ENCODE results near the gene BCL2L2. TPM values are rescaled to one million over a fixed set of nuclear protein-coding genes. Genes with fewer than 3 reads are reported as not detected.
"Not testable (repeated sequence)": the region's sequence is repeated elsewhere in the genome, so short reads cannot be mapped to it uniquely, and the experiment has no call there.

Gene BCL2L2
- total and polyA plus RNA-seq, 4 donors: 4.7 to 28.0 (median 12.7) TPM

DNA sequence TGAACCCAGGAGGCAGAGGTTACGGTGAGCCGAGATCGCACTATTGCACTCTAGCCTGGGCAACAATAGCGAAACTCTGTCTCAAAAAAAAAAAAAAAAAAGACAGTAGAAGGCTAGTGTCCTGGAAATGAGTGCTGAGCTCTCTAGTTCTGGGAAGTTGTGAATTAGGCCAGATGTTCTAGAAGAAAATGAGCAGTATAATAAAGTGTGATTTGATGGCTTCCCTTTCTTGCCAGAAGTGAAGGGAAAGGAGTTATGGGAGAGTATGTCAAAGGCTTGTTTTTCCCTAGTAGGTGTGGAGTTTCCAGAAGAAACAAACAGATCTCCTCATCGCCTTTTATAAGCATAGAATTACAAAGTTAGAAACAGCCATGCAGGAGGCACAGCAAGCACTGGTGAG lies 48.4 kb upstream of the BCL2L2 start:
- TF ChIP-seq NR2F2 (IDR thresholded peaks at IDR 0.05): no peak
- no peak for TF ChIP-seq YY1 (IDR thresholded peaks at IDR 0.05)
- TF ChIP-seq TAF1 (conservative IDR thresholded peaks at IDR 0.05): no peak
- TF ChIP-seq JUND (IDR thresholded peaks at IDR 0.05): no peak
- TF ChIP-seq RAD21 (IDR thresholded peaks at IDR 0.05): no peak
- TF ChIP-seq, protein P1, sequence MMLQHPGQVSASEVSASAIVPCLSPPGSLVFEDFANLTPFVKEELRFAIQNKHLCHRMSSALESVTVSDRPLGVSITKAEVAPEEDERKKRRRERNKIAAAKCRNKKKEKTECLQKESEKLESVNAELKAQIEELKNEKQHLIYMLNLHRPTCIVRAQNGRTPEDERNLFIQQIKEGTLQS (IDR thresholded peaks at IDR 0.05): no peak
- TF ChIP-seq, protein P2, sequence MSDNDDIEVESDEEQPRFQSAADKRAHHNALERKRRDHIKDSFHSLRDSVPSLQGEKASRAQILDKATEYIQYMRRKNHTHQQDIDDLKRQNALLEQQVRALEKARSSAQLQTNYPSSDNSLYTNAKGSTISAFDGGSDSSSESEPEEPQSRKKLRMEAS (IDR thresholded peaks at IDR 0.05): no peak
- no peaks in the 10 kb centered on the region for H3K27me3 ChIP-seq (ENCODE audit: control insufficient read depth in 4 of 4, insufficient read depth in 4 of 4, low read length in 3 of 4)
- no peak for DNase-seq (ENCODE audit: low spot score)
- 92% methylated on average over 5 of the region's 5 CpGs for WGBS
- H3K36me3 ChIP-seq (ENCODE audit: control insufficient read depth in 4 of 4, insufficient read depth in 3 of 4, low read depth in 1 of 4, low read length in 3 of 4): no peaks in the 10 kb centered on the region
- no peak overlapping the region for H3K27ac ChIP-seq (ENCODE audit: low read depth in 1 of 2, low read length in 2 of 2)
- H3K9ac ChIP-seq (ENCODE audit: low read depth in 1 of 2, low read length in 2 of 2): no peak overlapping the region
- H3K4me3 ChIP-seq (ENCODE audit: low read depth in 1 of 3, low read length in 3 of 3): no peak overlapping the region
- no peaks in the 10 kb centered on the region for H3K4me1 ChIP-seq (ENCODE audit: control insufficient read depth in 4 of 4, insufficient read depth in 4 of 4, low read length in 3 of 4)
- H3K9me3 ChIP-seq (ENCODE audit: control insufficient read depth in 4 of 4, low read length in 3 of 4): no peaks in the 10 kb centered on the region

DNA sequence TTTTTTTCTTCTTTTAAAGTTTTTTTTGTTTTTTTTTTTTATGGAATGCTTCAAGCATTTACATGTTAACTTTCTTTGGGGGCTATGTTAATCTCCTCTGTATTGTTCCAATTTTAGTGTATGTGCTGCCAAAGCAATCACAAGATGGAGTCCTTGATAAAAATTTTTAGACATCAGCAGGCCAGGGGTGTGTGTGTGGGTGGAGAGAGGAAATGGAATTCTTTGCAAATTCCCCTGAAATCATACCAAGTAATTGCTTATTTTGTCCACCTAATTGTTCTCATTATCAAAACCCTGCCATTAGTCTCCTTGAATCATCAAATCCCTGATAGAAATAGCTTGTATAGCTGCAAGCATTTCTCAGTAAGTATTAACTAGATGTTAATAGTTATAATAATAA lies 47.2 kb upstream of the BCL2L2 start:
- TF ChIP-seq, protein P2 (IDR thresholded peaks at IDR 0.05): no peak
- TF ChIP-seq HNF4G (IDR thresholded peaks at IDR 0.05) (no peak), RAD21 (IDR thresholded peaks at IDR 0.05) (no peak), GABPA (IDR thresholded peaks at IDR 0.05 in 1 of 2, conservative IDR thresholded peaks at IDR 0.05 in 1 of 2) (no peak)

DNA sequence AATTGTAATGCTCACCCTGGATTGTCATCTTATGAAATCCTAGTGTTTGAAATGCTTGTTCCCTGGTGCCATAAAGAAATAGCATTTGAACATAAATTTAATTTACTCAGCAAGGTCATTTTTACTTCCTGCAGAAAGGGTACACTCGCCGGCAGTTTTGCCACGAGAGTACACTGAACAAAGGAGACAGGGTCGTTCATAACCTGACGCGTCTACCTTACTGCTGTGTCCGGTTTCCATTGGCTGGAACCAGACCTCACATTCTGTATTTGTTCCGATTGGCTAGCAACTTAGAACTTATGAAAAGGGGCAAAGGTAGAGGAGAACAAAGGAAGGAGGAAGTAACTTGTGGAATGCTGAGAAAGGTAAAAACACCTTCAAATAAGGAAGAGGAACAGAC lies 45.8 kb upstream of the BCL2L2 start:
- not testable (repeated sequence) for H3K36me3 ChIP-seq (ENCODE audit: control insufficient read depth in 4 of 4, insufficient read depth in 3 of 4, low read depth in 1 of 4, low read length in 3 of 4); DNase-seq (ENCODE audit: low spot score); H3K27ac ChIP-seq (ENCODE audit: low read depth in 1 of 2, low read length in 2 of 2); H3K4me3 ChIP-seq (ENCODE audit: low read depth in 1 of 3, low read length in 3 of 3); H3K9me3 ChIP-seq (ENCODE audit: control insufficient read depth in 4 of 4, low read length in 3 of 4); H3K4me1 ChIP-seq (ENCODE audit: control insufficient read depth in 4 of 4, insufficient read depth in 4 of 4, low read length in 3 of 4); H3K9ac ChIP-seq (ENCODE audit: low read depth in 1 of 2, low read length in 2 of 2); H3K27me3 ChIP-seq (ENCODE audit: control insufficient read depth in 4 of 4, insufficient read depth in 4 of 4, low read length in 3 of 4)
- WGBS: 82% methylated on average over 8 of the region's 8 CpGs

More for the DNA sequence above, 47.2 kb upstream of the BCL2L2 start:
- H3K9ac ChIP-seq (ENCODE audit: low read depth in 1 of 2, low read length in 2 of 2): no peak overlapping the region
- no peak for DNase-seq (ENCODE audit: low spot score)
- H3K4me1 ChIP-seq (ENCODE audit: control insufficient read depth in 4 of 4, insufficient read depth in 4 of 4, low read length in 3 of 4): no peaks in the 10 kb centered on the region
- no peaks in the 10 kb centered on the region for H3K36me3 ChIP-seq (ENCODE audit: control insufficient read depth in 4 of 4, insufficient read depth in 3 of 4, low read depth in 1 of 4, low read length in 3 of 4)
- H3K27ac ChIP-seq (ENCODE audit: low read depth in 1 of 2, low read length in 2 of 2): no peak overlapping the region
- no peaks in the 10 kb centered on the region for H3K27me3 ChIP-seq (ENCODE audit: control insufficient read depth in 4 of 4, insufficient read depth in 4 of 4, low read length in 3 of 4)
- H3K9me3 ChIP-seq (ENCODE audit: control insufficient read depth in 4 of 4, low read length in 3 of 4): no peaks in the 10 kb centered on the region
- H3K4me3 ChIP-seq (ENCODE audit: low read depth in 1 of 3, low read length in 3 of 3): no peak overlapping the region

DNA sequence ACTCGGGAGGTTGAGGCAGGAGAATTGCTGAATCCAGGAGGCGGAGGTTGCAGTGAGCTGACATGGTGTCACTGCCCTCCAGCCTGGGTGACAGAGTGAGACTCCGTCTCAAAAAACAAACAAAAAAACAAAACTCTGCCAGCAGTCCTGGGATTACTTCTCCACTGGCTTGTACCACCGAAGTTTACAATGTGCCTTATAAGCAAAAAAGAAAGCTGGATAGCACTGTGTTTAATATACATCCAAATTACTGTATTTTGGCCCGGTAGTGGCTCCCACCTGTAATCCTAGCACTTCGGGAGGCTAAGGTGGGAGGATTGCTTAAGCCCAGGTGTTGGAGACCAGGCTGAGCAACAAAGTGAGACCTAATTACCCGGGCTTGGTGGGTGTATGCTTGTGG lies 37.4 kb upstream of the BCL2L2 start:
- no peak for TF ChIP-seq FOXA2 (IDR thresholded peaks at IDR 0.05)
- no peak for TF ChIP-seq SP1 (IDR thresholded peaks at IDR 0.05)
- H3K4me1 ChIP-seq (ENCODE audit: control insufficient read depth in 4 of 4, insufficient read depth in 4 of 4, low read length in 3 of 4): peaks cover 0 to 1% (median 0%) of the 10 kb centered on the region in 4 donors
- 79% methylated on average over 7 of the region's 7 CpGs for WGBS
- H3K27me3 ChIP-seq (ENCODE audit: control insufficient read depth in 4 of 4, insufficient read depth in 4 of 4, low read length in 3 of 4): no peaks in the 10 kb centered on the region
- H3K4me3 ChIP-seq (ENCODE audit: low read depth in 1 of 3, low read length in 3 of 3): no peak overlapping the region
- no peaks in the 10 kb centered on the region for H3K9me3 ChIP-seq (ENCODE audit: control insufficient read depth in 4 of 4, low read length in 3 of 4)
- no peak overlapping the region for H3K9ac ChIP-seq (ENCODE audit: low read depth in 1 of 2, low read length in 2 of 2)
- no peak overlapping the region for H3K27ac ChIP-seq (ENCODE audit: low read depth in 1 of 2, low read length in 2 of 2)
- DNase-seq (ENCODE audit: low spot score): no peak
- H3K36me3 ChIP-seq (ENCODE audit: control insufficient read depth in 4 of 4, insufficient read depth in 3 of 4, low read depth in 1 of 4, low read length in 3 of 4): no peaks in the 10 kb centered on the region
